HG03558 (cell line): Measurements from ENCODE around the gene ZFR2.
"Not testable (repeated sequence)": the region's sequence is repeated elsewhere in the genome, so short reads cannot be mapped to it uniquely, and the experiment has no call there.

Source experiments
- ATAC-seq: cut with Tn5 transposase; IDR thresholded peaks from one replicate; pipeline ENCODE4 v1.9.1; 2021; ENCODE audit warnings: moderate number of reproducible peaks; ENCODE audit not compliant: unreplicated experiment; ENCODE audit errors: extremely low read depth

ZFR2 gene

DNA sequence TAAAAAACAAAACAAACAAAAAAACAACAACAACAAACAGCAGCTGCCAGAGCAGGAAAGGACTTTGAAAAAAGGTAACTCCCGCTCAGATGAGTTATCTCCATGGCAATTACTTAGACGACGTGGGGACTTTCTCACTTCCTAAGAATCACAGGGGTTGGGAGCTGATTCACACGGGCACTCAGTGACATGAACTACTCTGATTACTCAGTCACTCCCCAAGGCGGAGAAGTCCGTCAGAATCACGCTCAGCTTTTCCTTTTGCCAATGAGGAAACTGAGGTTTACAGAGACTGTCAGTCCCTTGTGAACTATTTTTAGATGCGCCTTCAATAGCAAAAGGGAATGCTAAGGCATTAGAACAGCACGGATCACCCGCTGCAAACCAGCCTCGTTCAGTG, 50.4 kb downstream of the ZFR2 start:
- ATAC-seq: no peak

DNA sequence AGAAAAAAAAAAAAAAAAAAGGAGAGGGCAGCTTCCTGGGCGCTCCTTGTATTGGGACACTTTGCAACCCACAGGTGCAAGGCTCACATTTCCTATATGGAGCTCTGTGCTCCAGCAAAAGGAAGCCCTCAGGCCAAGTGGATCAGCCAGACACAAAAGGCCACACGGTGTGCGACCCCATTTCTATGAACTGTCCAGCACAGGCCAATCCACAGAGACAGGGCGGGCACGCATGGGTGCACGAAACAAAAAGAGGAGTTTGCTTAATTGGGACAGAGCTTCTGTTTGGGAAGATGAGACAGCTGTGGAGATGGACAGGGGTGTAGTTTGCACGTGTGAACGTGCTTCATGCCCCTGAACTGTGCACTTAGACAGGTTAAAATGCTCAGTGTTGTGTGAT, 51.1 kb downstream of the ZFR2 start:
- ATAC-seq: no peak

DNA sequence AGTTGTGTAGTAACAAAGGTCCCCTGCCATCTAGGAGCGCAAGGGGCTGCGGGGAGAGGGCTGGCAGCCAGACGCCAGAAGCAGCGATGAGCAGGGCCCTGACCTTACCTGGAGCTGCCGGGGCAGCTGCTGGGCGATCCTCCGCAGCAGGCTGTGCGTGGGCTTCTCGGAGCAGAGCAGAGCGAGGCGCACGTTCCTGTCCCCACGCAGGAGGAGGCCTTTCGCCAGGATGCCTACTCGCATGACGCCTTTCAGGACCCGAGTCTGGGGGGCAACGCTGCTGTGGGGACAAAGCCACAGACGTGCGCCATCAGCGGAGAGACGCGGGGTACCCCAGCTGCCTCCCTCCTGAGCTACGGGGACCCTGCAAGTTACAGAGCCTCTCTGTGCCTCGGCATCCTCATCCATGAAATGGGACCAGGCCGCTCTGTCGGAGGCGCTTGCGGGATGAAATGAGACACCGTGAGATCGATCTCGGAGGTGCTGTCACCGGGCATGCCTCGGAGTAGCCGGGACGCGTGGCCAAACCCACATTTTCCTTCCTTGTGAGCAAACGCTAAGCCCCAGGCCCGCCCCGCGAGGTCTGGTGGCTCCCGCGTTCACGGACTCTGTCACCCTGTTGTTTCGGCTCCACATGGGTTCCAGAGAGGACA, 52.1 kb downstream of the ZFR2 start:
- ATAC-seq: no peak

DNA sequence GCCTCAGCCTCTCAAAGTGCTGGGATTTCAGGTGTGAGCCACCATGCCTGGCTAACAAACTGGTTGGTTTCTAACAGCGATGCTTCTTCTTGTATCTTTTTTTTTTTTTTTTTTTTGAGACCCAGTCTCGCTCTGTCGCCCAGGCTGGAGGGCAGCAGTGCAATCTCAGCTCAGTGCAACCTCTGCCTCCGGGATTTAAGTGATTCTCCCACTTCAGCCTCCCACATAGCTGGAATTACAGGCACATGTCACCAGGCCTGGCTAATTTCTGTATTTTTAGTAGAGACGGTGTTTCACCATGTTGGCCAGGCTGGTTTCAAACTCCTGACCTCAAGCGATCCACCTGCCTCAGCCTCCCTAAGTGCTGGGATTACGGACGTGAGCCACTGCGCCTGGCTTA, 52.7 kb downstream of the ZFR2 start:
- ATAC-seq: not testable (repeated sequence)

DNA sequence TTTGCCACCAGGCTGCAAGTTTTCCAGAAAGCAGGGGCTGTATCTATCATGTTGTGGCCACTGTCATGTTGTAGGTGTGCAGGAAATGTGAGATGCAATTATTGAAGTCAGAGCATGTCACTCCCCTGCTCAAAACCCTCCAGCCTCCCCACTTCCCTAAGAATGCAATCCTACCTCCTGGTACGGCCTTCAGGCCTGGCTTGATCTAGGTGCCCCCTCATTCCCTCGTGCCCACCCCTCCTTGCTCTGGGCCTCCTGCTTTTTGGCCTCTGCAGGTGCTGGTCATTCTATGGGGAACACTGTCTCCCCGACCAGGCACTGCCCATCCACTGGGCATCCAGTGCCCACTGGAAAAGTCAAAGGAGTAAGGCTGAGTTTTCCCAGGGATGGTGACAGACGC, 54.2 kb downstream of the ZFR2 start:
- ATAC-seq: no peak

DNA sequence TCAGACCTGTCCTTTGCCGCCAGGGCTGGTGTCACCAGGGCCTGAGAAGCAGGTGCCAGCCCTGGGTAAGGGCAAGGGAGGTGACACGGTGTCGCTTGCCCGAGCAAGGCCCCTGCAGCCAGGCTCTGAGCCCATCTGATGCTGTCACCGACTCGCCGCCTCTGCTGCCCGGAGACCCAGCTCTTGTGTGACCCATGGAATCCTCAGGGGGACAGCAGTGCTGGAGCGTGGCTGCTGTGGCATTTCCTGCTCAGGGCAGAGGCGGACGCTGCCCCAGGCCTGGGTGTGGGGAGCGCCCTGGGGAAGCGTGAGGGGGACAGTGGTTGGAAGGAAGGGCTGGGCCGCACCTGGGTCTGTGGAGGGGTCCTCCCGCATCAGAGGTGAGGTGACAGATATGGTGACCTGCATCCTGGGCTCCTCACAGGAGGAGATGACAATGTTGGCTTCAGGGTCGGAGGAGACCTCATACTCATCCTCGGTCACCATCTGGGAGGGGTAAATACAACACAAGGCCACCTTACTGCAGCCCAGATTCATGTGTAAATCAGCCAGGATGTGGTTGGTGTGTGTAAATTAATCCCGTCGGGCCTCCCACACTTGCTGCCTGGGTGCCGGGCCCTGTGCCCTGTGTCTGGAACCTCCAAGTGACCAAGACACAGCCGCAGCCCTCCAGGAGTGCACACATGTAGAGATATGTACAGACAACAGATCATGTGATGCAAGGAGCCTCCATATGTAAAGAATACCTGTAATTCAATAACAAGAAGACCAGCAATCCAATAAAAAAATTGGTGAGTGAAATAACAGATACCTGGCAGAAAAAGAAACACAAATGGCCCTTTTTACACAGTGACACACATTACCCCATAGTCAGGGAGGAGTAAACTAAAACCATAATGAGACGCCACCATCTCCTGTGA, 55.1 kb downstream of the ZFR2 start:
- ATAC-seq: no peak

DNA sequence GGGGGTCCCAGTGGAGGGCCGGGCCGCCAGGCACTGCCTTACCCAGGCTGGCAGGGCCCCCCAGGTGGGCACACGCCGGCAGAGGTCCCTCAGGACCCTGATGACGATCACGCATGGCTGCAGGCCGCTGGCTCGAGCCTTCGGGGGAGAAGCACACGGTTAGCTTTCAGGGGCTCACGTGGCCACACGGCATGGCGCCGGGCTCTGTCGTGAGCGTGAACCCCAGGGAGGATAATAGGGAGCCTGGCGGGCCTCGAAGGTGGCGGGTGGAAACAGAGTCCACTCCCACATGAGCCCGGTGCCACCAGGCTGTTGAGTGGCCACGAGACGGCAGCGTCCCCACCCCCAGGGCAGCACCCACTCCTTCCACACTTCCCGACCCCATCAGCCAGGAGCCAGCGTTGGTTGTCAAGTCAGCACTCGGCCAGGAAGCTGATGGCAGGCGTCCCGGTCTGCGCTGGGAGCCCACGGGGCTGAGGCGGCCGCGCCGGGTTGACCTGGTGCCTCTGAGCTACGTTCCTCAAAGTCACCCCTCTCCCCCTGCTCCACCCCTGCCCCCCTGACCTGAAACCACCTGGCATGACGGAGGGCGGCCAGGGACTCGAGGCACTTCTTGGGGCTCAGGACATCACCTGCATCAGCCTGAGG, 58.0 kb downstream of the ZFR2 start:
- no peak for ATAC-seq

DNA sequence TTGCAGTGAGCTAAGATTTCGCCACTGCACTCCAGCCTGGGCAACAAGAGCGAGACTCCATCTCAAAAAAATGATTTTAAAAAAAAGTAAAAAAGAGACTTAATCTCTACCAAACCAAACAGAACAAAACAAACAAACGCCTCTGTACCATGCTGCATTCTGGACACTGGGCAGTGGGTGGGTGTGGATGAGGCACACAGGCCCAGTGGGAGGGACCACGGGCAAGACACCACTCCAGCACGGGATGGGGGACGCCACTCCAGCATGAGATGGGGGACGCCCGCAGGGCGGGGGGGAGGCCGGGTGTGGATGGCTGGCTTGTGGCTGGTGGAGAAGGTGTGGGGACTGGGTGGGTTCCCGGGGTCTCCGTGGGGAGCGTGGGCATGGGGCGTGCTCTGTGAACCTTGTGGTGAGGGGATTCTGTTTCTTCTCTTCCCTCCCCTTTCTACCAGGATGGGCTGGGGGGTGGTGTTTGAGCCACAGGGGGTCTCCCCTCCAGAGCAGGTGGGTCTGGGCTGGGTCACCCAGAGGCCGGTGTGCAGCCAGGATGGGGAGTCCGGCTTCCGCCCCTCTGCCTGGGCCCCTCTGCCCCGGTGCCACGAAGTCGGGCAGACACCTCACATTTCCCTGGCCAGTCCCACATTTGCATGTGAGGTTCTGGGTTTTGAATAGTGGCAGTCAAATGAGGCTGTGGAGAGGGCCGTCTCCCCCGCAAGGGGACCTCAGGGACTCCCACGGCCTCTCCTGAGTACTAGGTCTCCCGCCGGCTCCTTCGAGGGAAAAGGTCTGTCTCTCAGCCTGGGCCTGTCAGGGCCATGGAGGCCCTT, 58.7 kb downstream of the ZFR2 start:
- ATAC-seq: no peak

DNA sequence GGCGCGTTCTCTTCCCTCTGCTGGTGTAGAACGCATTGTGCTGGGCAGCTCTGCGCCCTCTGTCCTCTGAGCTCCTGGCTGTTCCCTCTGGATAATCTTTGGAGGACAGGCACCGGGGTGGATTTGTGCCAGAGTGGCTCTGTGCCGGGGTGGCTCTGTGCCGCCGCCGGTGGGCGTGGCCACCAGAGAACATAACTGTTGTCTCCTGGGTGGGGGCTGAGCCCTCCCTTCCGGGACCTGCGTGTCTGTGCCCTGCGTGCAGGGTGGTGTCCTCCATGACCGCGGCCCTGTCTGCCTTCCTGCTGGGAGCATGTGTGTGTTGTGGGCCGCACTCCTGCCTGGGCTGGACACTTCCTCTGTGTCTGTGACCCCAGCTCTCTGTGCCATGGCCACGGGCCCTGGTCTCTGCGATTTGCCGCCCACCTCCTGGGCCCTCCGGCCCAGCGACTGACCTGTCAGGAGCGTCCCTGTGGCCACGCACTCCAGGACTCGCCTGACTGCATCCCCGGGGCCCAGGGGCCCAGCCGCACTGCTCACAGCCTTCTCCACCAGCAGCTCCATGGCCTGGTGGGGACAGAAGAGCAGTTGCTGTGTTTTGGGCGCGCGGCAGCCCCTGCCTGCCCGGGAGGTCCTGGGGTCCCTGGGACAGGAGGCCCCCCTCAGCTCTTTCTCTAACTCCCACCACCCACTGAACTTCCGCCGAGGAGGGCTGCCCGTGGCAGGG, 60.3 kb downstream of the ZFR2 start:
- no peak for ATAC-seq

DNA sequence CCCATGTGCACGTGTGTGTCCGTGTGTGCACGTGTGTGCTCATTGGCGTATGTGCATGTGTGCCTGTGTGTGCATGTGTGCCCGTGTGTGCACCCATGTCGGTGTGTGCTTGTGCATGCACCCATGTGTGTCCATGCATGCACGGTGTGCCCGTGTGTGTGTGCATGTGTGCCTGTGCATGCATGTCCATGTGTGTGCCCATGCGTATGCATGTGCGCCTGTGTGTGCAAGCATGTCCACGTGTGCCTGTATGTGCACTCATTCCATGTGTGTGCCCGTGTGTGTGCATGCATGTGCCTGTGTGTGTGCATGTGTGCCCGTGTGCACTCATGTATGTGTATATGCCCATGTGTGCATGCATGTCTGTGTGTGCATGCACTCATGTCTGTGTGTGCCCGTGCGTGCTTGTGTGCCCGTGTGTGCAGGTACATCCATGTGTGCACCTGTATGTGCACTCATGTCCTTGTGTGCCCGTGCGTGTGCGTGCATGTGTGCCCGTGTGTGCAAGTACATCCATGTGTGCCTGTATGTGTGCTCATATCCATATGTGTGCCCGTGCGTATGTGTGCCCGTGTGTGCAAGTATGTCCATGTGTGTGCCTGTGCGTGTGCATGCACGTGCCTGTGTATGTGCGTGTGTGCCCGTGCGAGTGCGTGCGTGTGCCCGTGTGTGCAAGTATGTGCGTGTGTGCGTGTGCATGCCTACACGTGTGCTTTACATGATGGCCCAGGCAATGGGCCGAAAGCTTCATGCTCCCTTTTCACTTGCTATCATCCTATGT, 61.1 kb downstream of the ZFR2 start:
- no peak for ATAC-seq

DNA sequence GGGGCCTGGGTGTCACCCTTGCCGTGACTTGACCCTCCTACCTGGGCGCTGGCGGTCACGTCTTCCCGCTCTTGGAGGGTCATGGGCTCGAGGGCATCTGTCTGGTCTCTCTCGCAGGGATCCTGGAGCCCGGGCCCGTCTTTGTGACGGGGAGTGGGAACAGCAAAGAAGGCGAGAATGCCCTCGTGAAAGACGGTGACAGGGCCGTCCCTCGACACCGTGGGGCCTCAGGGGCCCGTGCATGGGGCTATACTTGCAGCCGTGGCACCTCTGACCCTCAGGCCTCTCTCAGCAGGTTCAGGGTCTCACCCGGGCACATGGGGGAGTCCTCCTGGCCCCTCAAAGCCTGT, 61.7 kb downstream of the ZFR2 start:
- no peak for ATAC-seq

DNA sequence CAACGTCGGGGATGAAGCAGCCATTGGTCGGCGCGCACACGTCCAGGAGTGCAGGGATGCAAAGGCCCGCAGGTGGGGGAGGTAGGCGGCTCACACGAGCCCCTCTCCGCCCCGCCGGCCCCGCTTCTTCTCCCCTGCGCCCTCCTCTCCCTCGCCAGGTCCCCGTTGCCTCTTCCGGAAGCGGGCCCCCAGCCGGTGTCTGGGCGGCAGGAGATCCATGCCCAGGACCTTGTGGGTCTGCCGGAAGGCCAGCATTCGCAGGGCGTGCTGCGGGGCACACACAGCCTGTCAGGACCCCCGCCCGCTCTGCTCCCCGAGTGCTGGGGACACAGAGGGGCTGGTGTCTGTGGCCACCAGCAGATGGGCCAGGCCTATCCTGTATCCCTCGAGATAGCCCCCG, 63.0 kb downstream of the ZFR2 start:
- ATAC-seq: no peak

DNA sequence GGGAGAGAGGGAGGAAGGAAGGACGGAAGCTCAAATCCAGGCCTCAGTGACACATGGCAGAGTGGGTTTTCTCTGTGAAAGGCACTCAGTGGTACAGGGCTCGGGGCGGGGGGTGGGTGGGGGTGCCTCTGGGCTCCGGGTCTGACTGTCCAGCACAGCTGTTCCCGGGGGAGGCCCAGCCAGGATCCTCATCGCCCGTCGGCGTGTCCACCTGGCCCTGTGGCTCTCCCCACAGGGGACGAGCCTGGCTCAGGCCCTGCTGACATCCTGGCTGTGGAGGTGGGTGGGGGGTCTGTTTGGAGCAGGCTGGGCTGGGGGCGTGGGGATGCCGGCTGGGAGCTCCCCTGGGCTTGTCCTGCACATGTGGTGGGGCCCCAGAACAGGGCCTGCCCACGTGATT, 64.4 kb downstream of the ZFR2 start:
- no peak for ATAC-seq

DNA sequence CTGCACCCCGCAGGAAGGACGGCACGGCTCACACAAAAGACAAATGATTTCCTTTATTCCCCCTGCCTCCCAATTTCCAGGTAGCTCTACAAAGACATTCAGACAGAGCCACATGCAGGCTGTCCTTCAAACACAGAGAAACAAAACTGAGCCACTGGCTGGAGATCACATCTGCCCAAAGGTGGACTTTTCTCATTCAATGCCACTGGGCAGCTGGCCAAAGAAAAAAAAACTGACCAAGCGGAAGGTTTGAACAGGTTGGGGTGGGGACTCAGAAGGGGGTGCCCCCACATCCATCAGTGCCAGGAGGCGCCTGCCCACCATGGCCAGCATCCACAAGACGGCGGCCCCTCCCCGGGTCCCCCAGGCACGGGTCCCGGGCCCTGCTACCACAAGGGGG, 64.9 kb downstream of the ZFR2 start:
- ATAC-seq: no peak

DNA sequence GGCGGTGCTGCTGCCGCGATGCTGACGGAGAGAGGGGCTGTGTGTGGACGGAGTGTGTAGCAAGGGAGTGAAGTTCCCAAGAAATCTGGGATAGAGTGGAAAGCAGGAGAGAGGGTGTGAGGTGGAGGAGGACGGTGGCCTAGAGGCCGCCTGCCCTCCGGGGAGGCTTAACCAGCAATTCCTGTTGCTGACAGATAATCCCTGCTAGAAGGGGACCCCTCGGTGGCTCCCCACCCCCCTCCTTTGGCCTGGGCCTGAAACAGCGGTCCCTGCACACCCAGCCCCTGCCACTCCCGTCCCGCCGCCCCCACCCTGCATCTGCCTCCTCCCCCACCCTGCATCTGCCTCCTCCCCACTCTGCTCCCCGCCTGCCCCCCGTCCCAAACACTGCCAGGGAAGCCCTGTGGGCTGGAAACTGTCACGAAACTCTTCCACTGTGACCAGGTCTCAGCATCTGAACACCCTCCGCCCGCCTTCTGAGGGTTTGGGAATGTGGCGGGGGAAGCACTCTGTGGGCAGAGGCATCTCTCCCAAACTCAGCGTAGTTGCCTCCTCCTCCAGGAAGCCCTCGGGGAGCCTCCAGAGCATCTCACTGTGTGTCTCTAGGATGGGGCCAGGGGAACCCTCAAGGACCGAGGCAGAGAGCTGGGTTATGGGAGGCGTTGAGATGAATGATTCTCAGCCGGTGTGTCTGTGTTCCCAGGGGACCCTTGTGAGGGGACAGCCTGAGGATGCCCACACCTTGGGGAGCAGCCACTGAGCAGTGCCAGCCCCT, 65.5 kb downstream of the ZFR2 start:
- ATAC-seq: no peak

DNA sequence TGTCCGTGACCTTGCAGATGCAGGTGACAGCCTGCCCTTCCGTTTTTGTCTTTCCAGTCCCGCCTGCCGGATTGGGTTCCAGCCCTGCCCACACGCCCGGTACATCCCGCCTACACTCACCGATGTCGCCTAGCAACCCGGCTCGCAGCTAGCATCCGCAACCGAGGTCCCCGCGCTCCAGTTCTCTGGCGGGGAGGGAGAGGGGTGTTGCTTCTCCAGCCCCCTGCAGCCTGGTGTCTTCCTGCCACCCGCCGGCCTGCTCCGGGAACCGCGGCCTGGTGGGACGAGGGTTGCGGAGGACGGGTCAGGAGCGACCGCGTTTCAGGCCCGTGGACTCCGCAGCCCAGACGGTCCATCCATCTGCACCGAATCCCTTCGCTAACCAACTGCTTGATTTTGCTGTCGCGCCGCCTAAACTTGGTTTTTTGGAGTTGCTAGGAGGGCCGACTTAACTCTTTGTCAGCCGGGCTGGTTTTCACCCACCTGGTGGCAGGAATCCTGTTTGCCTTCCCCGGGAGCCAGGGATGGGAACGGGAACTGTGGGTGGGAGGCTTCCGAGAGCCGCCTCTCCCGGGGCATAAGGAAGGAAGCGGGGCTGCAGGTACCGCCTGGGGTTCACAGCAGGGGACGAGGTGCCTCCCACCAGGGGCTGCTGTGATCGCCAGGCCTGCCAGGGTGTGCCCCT, 67.3 kb downstream of the ZFR2 start:
- no peak for ATAC-seq

DNA sequence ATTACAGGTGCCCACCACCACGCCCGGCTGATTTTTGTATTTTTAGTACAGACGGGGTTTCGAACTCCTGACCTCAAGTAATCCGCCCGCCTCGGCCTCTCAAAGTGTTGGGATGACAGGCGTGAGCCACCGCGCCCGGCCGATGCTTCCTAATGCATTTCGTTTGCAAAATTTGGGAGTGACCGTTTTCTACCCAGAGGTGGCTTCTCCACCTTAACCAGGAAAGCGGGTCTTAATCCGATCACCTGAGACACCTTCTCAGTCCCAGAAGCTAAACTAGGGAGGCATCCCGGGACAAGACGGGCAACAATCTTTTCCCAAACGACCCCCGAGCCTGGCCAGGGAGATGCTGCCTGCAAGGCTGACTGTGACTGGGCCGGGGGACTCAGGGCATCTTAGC, 67.8 kb downstream of the ZFR2 start:
- no peak for ATAC-seq

DNA sequence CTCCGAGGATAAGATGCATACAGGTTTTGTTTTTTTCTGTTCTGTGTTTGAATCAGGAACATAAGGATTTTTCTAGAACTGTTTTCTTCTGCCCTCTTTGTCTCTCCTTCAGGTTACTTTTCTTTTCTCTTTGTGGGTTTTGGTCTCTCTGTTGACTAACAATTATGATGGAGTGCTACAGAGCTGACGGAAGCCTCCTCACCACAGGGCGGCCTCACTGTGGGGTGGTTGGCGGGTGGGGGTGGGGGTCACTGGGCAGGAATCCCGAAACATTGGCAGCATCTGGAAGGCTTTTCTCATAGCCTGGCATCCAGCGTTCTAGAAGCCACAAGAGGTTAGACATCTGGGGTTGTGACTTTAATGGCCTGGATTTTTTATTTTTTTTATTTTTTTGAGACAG, 70.7 kb downstream of the ZFR2 start:
- no peak for ATAC-seq
